Tibial nerve (tissue), 4 donors: ENCODE results near the gene SEC63.

Experiments
- EP300 ChIP-seq, 2 donors: sonication (generic); formaldehyde crosslinking; IDR thresholded peaks; one replicate each; pipeline ENCODE4 v1.6.1; 2017; ENCODE audit warnings: antibody characterized with exemption in 2 of 2, mild to moderate bottlenecking in 1 of 2
- TF ChIP-seq, protein P1 (sequence below), 5 experiments: fragments of 200-600 bp in 3 of 5; fragments of 450-650 bp in 2 of 5; sonication (generic) in 3 of 5; IDR thresholded peaks; one replicate each; pipeline ENCODE4 v1.5.1; 2016 to 2019; ENCODE audit warnings: antibody characterized with exemption in 5 of 5, mild to moderate bottlenecking in 3 of 5, moderate library complexity in 2 of 5

DNA sequence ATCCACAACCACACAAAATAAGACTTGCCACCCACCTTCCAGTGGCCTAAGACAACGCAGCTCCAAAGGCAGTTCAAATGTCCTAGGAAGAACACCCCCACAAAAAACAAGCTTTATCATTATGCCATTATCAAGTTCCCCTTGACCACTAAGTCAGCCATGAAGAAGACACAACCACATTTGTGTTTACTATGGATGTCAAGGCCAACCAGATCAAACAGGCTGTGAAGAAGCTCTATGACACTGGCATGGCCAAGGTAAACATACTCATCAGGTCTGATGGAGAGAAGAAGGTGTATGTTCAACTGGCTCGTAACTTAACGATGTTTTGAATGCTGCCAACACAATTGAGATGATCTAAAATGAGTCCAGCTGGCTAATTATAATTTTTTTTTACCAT lies 26.1 kb downstream of the SEC63 start:
- TF ChIP-seq, protein P1, sequence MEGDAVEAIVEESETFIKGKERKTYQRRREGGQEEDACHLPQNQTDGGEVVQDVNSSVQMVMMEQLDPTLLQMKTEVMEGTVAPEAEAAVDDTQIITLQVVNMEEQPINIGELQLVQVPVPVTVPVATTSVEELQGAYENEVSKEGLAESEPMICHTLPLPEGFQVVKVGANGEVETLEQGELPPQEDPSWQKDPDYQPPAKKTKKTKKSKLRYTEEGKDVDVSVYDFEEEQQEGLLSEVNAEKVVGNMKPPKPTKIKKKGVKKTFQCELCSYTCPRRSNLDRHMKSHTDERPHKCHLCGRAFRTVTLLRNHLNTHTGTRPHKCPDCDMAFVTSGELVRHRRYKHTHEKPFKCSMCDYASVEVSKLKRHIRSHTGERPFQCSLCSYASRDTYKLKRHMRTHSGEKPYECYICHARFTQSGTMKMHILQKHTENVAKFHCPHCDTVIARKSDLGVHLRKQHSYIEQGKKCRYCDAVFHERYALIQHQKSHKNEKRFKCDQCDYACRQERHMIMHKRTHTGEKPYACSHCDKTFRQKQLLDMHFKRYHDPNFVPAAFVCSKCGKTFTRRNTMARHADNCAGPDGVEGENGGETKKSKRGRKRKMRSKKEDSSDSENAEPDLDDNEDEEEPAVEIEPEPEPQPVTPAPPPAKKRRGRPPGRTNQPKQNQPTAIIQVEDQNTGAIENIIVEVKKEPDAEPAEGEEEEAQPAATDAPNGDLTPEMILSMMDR (IDR thresholded peaks at IDR 0.05): no peak
- TF ChIP-seq EP300 (IDR thresholded peaks at IDR 0.05): no peak
